SK-N-SH (cell line): ENCODE results near the gene TFDP2. TPM values are rescaled to one million over a fixed set of nuclear protein-coding genes. Genes with fewer than 3 reads are reported as not detected.

Experiments used
- CTCF ChIA-PET: fragments of 300-600, 350-600 bp; formaldehyde crosslinking; extraction: SDS; loops from one replicate; lab custom pipeline; 2021; lab: Yijun Ruan, JAX
- POLR2A ChIA-PET: fragments of 350-600 bp; sonication (Branson Sonifier 250); formaldehyde crosslinking; extraction: SDS; loops from one replicate; lab custom pipeline; 2020; ENCODE audit warnings: antibody characterized with exemption, inconsistent platforms; lab: Yijun Ruan, JAX
- DNase-seq: peaks from one replicate; pipeline ENCODE4 v3.0.0; 2012
- H2AFZ ChIP-seq: fragments of 200-600 bp; sonication (generic); 2 replicates; pipeline ENCODE4 v1.8.1; 2016; ENCODE audit warnings: antibody characterized with exemption, mild to moderate bottlenecking, low read depth
- H3F3A ChIP-seq: fragments of 200-600 bp; sonication (generic); replicated peaks from 2 replicates; pipeline ENCODE3; 2016; ENCODE audit warnings: antibody characterized with exemption, mild to moderate bottlenecking; ENCODE audit not compliant: insufficient read depth
- H3K27ac ChIP-seq, 2 experiments: fragments of 200-500 bp in 1 of 2; fragments of 200-600 bp in 1 of 2; sonication (Bioruptor generic) in 1 of 2; sonication (generic), shearing (Covaris generic) in 1 of 2; 2 replicates each; pipeline versions ENCODE4 v1.5.1 to v1.6.1; 2014 to 2016; ENCODE audit warnings: low read depth in 2 of 2, inconsistent platforms in 1 of 2, low read length in 1 of 2, mild to moderate bottlenecking in 1 of 2, mixed read lengths in 1 of 2
- H3K27me3 ChIP-seq: fragments of 200-600 bp; sonication (generic), shearing (Covaris generic); 2 replicates; pipeline ENCODE4 v1.6.1; 2016; ENCODE audit warnings: mixed run types; ENCODE audit not compliant: insufficient read depth
- H3K36me3 ChIP-seq, 2 experiments: fragments of 200-500 bp in 1 of 2; fragments of 200-600 bp in 1 of 2; sonication (Bioruptor generic) in 1 of 2; sonication (generic) in 1 of 2; replicated peaks in 1 of 2; 2 replicates each; pipeline versions ENCODE3 to v1.5.1; 2014 to 2016; ENCODE audit warnings: low read length in 1 of 2, mild to moderate bottlenecking in 1 of 2; ENCODE audit not compliant: insufficient read depth in 2 of 2, control insufficient read depth in 1 of 2
- H3K4me1 ChIP-seq, 2 experiments: fragments of 200-500 bp in 1 of 2; fragments of 200-600 bp in 1 of 2; sonication (Bioruptor generic) in 1 of 2; sonication (generic), shearing (Covaris generic) in 1 of 2; 2 replicates each; pipeline versions ENCODE4 v1.5.1 to v1.6.1; 2014 to 2016; ENCODE audit warnings: low read depth in 1 of 2, low read length in 1 of 2, mixed run types in 1 of 2; ENCODE audit not compliant: insufficient read depth in 2 of 2, control insufficient read depth in 1 of 2
- H3K4me2 ChIP-seq: fragments of 200-600 bp; sonication (generic), shearing (Covaris generic); 2 replicates; pipeline ENCODE4 v1.6.1; 2017; ENCODE audit warnings: mixed run types
- H3K4me3 ChIP-seq, 2 experiments: fragments of 200-500 bp in 1 of 2; fragments of 200-600 bp in 1 of 2; sonication (Bioruptor generic) in 1 of 2; sonication (generic), shearing (Covaris generic) in 1 of 2; 2 replicates each; pipeline versions ENCODE4 v1.5.1 to v1.8.1; 2014 to 2016; ENCODE audit warnings: low read depth in 2 of 2, inconsistent platforms in 1 of 2, low read length in 1 of 2, mild to moderate bottlenecking in 1 of 2, mixed read lengths in 1 of 2, moderate library complexity in 1 of 2
- H3K79me2 ChIP-seq: fragments of 200-600 bp; sonication (generic); 2 replicates; pipeline ENCODE4 v1.8.1; 2017; ENCODE audit warnings: mild to moderate bottlenecking; ENCODE audit not compliant: insufficient read depth
- H3K9ac ChIP-seq: fragments of 200-600 bp; sonication (generic); 2 replicates; pipeline ENCODE4 v1.6.1; 2017; ENCODE audit warnings: mixed run types
- H3K9me2 ChIP-seq: fragments of 200-600 bp; sonication (generic); 2 replicates; pipeline ENCODE4 v1.6.1; 2017; ENCODE audit warnings: mixed run types
- H3K9me3 ChIP-seq: fragments of 200-600 bp; sonication (generic); 2 replicates; pipeline ENCODE4 v1.6.1; 2017; ENCODE audit warnings: mixed run types, mild to moderate bottlenecking, moderate library complexity
- H4K20me1 ChIP-seq: fragments of 200-600 bp; sonication (generic); 2 replicates; pipeline ENCODE4 v1.6.1; 2017; ENCODE audit warnings: mild to moderate bottlenecking, mixed run types; ENCODE audit not compliant: insufficient read depth
- EP300 ChIP-seq, 2 experiments: IDR thresholded peaks; 2 replicates each; pipeline versions ENCODE4 v1.4.0 to v1.6.1; 2012; ENCODE audit warnings: borderline replicate concordance in 1 of 2, low read depth in 1 of 2, low read length in 1 of 2
- EZH2phosphoT487 ChIP-seq: fragments of 200-600 bp; sonication (generic); IDR thresholded peaks from 2 replicates; pipeline ENCODE4 v1.6.1; 2017; ENCODE audit warnings: low read depth, mixed run types, mild to moderate bottlenecking, antibody characterized with exemption, moderate library complexity, borderline replicate concordance
- FOSL2 ChIP-seq: IDR thresholded peaks from 2 replicates; pipeline ENCODE4 v1.4.0; 2012; ENCODE audit warnings: low read depth, mild to moderate bottlenecking, moderate library complexity, borderline replicate concordance
- GATA2 ChIP-seq: sonication (generic); formaldehyde crosslinking; IDR thresholded peaks from 2 replicates; pipeline ENCODE4 v1.5.0; 2020; ENCODE audit warnings: mild to moderate bottlenecking, missing genetic modification reagents
- MXI1 ChIP-seq: IDR thresholded peaks from 2 replicates; pipeline ENCODE4 v1.6.1; 2012; ENCODE audit warnings: mild to moderate bottlenecking, low read depth, low read length, improper control_type of control experiment
- NRF1 ChIP-seq: IDR thresholded peaks from 2 replicates; pipeline ENCODE4 v1.6.1; 2012; ENCODE audit warnings: low read depth, mild to moderate bottlenecking, low read length
- RCOR1 ChIP-seq: fragments of 150-350 bp; IDR thresholded peaks from 2 replicates; pipeline ENCODE4 v1.6.1; 2017; ENCODE audit warnings: antibody characterized with exemption, low read length
- SMC3 ChIP-seq: IDR thresholded peaks from 2 replicates; pipeline ENCODE4 v1.6.1; 2012; ENCODE audit warnings: low read depth, low read length, improper control_type of control experiment
- TAF1 ChIP-seq: IDR thresholded peaks from 2 replicates; pipeline ENCODE4 v1.6.1; 2012; ENCODE audit warnings: low read depth, mild to moderate bottlenecking, low read length, moderate library complexity, borderline replicate concordance
- TCF12 ChIP-seq: IDR thresholded peaks from 2 replicates; pipeline ENCODE4 v1.4.0; 2012
- YY1 ChIP-seq: IDR thresholded peaks from 2 replicates; pipeline ENCODE4 v1.4.0; 2012; ENCODE audit warnings: low read depth, mild to moderate bottlenecking
- WGBS: methylation state at CpG from one replicate; pipeline ENCODE4 v1.1.6; 2017; ENCODE audit warnings: low lambda C conversion rate; 5-methylcytosine and 5-hydroxymethylcytosine counted together
- polyA plus RNA-seq, 3 experiments: library from polyadenylated mRNA; depleted of rRNA; stranded (reverse); fragments of >200 nt; gene quantifications; 2 replicates each; pipeline ENCODE4 v1.2.3, GENCODE V29; 2012
- TF ChIP-seq, protein P1 (sequence below): IDR thresholded peaks from 2 replicates; pipeline ENCODE4 v1.4.0; 2012; ENCODE audit warnings: low read depth
- TF ChIP-seq, protein P2 (sequence below): IDR thresholded peaks from 2 replicates; pipeline ENCODE4 v1.6.1; 2012; ENCODE audit warnings: mild to moderate bottlenecking, low read depth, low read length, moderate library complexity
- TF ChIP-seq, protein P3 (sequence below): fragments of 200-600 bp; sonication (generic); IDR thresholded peaks from 2 replicates; pipeline ENCODE4 v1.6.1; 2017; ENCODE audit warnings: antibody characterized with exemption, mild to moderate bottlenecking, moderate library complexity
- TF ChIP-seq, protein P4 (sequence below): IDR thresholded peaks from 2 replicates; pipeline ENCODE4 v1.4.0; 2012; ENCODE audit warnings: low read depth, borderline replicate concordance
- TF ChIP-seq, protein P5 (sequence below): IDR thresholded peaks from 2 replicates; pipeline ENCODE4; 2012

The TFDP2 gene
- polyA plus RNA-seq, 1 of the 3 experiments (the other 2 are of a cell fraction): 8.6 TPM

DNA sequence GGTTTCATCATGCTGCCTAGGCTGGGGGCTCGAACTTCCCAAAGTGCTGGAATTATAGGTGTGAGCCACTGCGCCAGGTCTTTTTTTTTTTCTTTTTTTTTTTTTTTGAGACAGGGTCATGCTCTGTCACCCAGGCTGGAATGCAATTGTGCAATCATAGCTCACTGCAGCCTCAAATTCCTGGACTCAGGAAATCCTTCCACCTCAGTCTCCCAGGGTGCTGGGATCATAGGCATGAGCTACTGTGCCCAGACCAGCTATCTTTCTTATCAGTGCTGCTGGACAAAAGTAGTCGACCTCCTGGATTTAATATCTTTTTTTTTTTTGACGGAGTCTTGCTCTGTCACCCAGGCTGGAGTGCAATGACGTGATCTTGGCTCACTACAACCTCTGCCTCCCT lies 60.8 kb downstream of the TFDP2 start:
- no peak for DNase-seq
- ChIA-PET CTCF (interaction anchor here (0.6 to 0.7 kb wide), 2 partner anchors 32 to 794 kb away, joined by 3 read pairs; no protein-coding TSS in a partner anchor), POLR2A (no interaction called here)
- Histone ChIP-seq H3K4me1 (no peaks in the 10 kb centered on the region), H3K4me2 (no peak overlapping the region), H3K9me2 (no peaks in the 10 kb centered on the region), H3K4me3 (no peak overlapping the region), H3K27me3 (no peaks in the 10 kb centered on the region), H3K36me3 (no peaks in the 10 kb centered on the region), H4K20me1 (no peaks in the 10 kb centered on the region), H3K9me3 (no peaks in the 10 kb centered on the region), H3K27ac (no peak overlapping the region), H3K9ac (no peak overlapping the region), H3F3A (no peaks in the 10 kb centered on the region), H3K79me2 (no peaks in the 10 kb centered on the region), H2AFZ (no peak overlapping the region)
- 83% methylated on average over 5 of the region's 5 CpGs for WGBS
- TF ChIP-seq, protein P1, sequence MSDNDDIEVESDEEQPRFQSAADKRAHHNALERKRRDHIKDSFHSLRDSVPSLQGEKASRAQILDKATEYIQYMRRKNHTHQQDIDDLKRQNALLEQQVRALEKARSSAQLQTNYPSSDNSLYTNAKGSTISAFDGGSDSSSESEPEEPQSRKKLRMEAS: no peak
- no peak for TF ChIP-seq YY1
- no peak for TF ChIP-seq NRF1
- TF ChIP-seq RCOR1: no peak
- TF ChIP-seq EP300 (IDR thresholded peaks at IDR 0.05; ENCODE audit: borderline replicate concordance in 1 of 2, low read depth in 1 of 2, low read length in 1 of 2): no peak
- TF ChIP-seq FOSL2: no peak
- no peak for TF ChIP-seq EZH2phosphoT487
- TF ChIP-seq, protein P2, sequence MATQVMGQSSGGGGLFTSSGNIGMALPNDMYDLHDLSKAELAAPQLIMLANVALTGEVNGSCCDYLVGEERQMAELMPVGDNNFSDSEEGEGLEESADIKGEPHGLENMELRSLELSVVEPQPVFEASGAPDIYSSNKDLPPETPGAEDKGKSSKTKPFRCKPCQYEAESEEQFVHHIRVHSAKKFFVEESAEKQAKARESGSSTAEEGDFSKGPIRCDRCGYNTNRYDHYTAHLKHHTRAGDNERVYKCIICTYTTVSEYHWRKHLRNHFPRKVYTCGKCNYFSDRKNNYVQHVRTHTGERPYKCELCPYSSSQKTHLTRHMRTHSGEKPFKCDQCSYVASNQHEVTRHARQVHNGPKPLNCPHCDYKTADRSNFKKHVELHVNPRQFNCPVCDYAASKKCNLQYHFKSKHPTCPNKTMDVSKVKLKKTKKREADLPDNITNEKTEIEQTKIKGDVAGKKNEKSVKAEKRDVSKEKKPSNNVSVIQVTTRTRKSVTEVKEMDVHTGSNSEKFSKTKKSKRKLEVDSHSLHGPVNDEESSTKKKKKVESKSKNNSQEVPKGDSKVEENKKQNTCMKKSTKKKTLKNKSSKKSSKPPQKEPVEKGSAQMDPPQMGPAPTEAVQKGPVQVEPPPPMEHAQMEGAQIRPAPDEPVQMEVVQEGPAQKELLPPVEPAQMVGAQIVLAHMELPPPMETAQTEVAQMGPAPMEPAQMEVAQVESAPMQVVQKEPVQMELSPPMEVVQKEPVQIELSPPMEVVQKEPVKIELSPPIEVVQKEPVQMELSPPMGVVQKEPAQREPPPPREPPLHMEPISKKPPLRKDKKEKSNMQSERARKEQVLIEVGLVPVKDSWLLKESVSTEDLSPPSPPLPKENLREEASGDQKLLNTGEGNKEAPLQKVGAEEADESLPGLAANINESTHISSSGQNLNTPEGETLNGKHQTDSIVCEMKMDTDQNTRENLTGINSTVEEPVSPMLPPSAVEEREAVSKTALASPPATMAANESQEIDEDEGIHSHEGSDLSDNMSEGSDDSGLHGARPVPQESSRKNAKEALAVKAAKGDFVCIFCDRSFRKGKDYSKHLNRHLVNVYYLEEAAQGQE: no peak
- no peak for TF ChIP-seq TCF12
- TF ChIP-seq, protein P3, sequence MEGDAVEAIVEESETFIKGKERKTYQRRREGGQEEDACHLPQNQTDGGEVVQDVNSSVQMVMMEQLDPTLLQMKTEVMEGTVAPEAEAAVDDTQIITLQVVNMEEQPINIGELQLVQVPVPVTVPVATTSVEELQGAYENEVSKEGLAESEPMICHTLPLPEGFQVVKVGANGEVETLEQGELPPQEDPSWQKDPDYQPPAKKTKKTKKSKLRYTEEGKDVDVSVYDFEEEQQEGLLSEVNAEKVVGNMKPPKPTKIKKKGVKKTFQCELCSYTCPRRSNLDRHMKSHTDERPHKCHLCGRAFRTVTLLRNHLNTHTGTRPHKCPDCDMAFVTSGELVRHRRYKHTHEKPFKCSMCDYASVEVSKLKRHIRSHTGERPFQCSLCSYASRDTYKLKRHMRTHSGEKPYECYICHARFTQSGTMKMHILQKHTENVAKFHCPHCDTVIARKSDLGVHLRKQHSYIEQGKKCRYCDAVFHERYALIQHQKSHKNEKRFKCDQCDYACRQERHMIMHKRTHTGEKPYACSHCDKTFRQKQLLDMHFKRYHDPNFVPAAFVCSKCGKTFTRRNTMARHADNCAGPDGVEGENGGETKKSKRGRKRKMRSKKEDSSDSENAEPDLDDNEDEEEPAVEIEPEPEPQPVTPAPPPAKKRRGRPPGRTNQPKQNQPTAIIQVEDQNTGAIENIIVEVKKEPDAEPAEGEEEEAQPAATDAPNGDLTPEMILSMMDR: no peak
- TF ChIP-seq, protein P4, sequence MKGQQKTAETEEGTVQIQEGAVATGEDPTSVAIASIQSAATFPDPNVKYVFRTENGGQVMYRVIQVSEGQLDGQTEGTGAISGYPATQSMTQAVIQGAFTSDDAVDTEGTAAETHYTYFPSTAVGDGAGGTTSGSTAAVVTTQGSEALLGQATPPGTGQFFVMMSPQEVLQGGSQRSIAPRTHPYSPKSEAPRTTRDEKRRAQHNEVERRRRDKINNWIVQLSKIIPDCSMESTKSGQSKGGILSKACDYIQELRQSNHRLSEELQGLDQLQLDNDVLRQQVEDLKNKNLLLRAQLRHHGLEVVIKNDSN: no peak
- no peak for TF ChIP-seq SMC3
- TF ChIP-seq, protein P5, sequence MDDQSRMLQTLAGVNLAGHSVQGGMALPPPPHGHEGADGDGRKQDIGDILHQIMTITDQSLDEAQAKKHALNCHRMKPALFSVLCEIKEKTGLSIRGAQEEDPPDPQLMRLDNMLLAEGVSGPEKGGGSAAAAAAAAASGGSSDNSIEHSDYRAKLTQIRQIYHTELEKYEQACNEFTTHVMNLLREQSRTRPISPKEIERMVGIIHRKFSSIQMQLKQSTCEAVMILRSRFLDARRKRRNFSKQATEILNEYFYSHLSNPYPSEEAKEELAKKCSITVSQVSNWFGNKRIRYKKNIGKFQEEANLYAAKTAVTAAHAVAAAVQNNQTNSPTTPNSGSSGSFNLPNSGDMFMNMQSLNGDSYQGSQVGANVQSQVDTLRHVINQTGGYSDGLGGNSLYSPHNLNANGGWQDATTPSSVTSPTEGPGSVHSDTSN: no peak
- TF ChIP-seq GATA2 (CRISPR knock-in tag): no peak
- no peak for TF ChIP-seq TAF1
- no peak for TF ChIP-seq MXI1
